Gastrocnemius medialis (tissue), 4 donors: ENCODE measurements around the gene SUMF1. TPM values are rescaled to one million over a fixed set of nuclear protein-coding genes. Genes with fewer than 3 reads are reported as not detected.
"Not testable (repeated sequence)": the region's sequence is repeated elsewhere in the genome, so short reads cannot be mapped to it uniquely, and the experiment has no call there.

Experiments used
- ATAC-seq, 2 donors: fragments of 150-250 bp; one replicate each; pipeline ENCODE4 v1.9.1; 2016
- DNase-seq, 2 donors: peaks; one replicate each; pipeline ENCODE4 v3.0.0-alpha.2; 2019
- H3K27ac ChIP-seq, 4 donors: fragments of 200-600 bp; sonication (generic); 1 replicate in 1 of 4; 2 replicates in 3 of 4; pipeline ENCODE4 v1.5.1; 2016 to 2018; ENCODE audit warnings: mild to moderate bottlenecking in 2 of 4, moderate library complexity in 1 of 4
- H3K27me3 ChIP-seq, 3 donors: fragments of 200-600 bp; sonication (generic) in 2 of 3; 1 replicate in 1 of 3; 2 replicates in 2 of 3; pipeline versions ENCODE4 v1.5.1 to v1.6.0; 2016 to 2019; ENCODE audit warnings: mild to moderate bottlenecking in 1 of 3, moderate library complexity in 1 of 3
- H3K36me3 ChIP-seq, 2 donors: fragments of 200-600 bp; sonication (generic) in 1 of 2; one replicate each; pipeline ENCODE4 v1.5.1; 2017 to 2018
- H3K4me1 ChIP-seq, 2 donors: fragments of 200-600 bp; sonication (generic) in 1 of 2; one replicate each; pipeline ENCODE4 v1.5.1; 2016 to 2017; ENCODE audit warnings: mild to moderate bottlenecking in 2 of 2
- H3K4me3 ChIP-seq, 4 donors: fragments of 200-600 bp; sonication (generic) in 3 of 4; 1 replicate in 1 of 4; 2 replicates in 3 of 4; pipeline ENCODE4 v1.5.1; 2016 to 2019; ENCODE audit warnings: mild to moderate bottlenecking in 2 of 4
- H3K9me3 ChIP-seq, 3 donors: fragments of 200-600 bp; sonication (generic) in 2 of 3; 1 replicate in 1 of 3; 2 replicates in 2 of 3; pipeline ENCODE4 v1.5.1; 2016 to 2019
- POLR2A ChIP-seq, 2 donors: fragments of 450-650 bp; IDR thresholded peaks; one replicate each; pipeline ENCODE4 v1.6.1; 2017; ENCODE audit warnings: antibody characterized with exemption in 2 of 2, mild to moderate bottlenecking in 2 of 2, moderate library complexity in 2 of 2
- in situ Hi-C, 4 donors: fragments of 200-750 bp; cut with MboI; loops; one replicate each; pipeline versions ENCODE4 v1.15.0 to v1.8.0; 2017; ENCODE audit warnings: low sequenced_read_pairs in 4 of 4
- intact Hi-C: fragments of 100-400 bp; cut with DNase I; formaldehyde crosslinking; loops from one replicate; pipeline ENCODE4 v1.15.1; 2023; ENCODE audit warnings: low total_unique reads
- total RNA-seq, 4 donors: library from RNA; depleted of rRNA; stranded (reverse); fragments of >200 nt; gene quantifications; one replicate each; pipeline versions ENCODE4 v1.1.0 to v1.2.3, GENCODE V29; 2016
- TF ChIP-seq, protein P1 (sequence below), 5 experiments: fragments of 450-650 bp in 3 of 5; fragments of 200-600 bp in 2 of 5; sonication (generic) in 2 of 5; IDR thresholded peaks in 4 of 5; conservative IDR thresholded peaks in 1 of 5; 1 replicate in 4 of 5; 2 replicates in 1 of 5; pipeline ENCODE4 v1.5.1; 2016 to 2019; ENCODE audit warnings: antibody characterized with exemption in 5 of 5, mild to moderate bottlenecking in 3 of 5, moderate library complexity in 3 of 5

The SUMF1 gene
- total RNA-seq, 4 donors from 2014 or later = 4.4 to 9.4 (median 7.6) TPM

DNA sequence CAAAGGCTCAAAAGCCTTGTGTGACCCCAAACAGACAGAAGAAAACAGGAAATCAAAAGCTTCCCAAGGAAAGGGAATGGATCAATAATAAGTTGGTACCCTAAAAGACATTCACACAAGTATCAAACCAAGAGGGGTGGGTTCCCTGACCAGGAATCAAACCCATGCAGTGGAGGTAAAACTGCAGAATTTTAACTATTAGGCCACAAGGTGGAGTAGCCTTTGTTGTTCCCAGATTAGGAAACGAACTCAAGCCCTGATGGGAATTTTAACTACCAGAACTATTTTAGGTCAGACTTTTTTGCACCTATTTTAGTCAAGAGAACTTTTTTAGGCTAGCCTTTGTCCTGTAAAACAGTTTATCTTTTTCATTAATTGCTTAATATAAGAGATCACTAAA, 132.5 kb downstream of the SUMF1 start:
- H3K27ac ChIP-seq = no peak overlapping the region
- H3K36me3 ChIP-seq = no peaks in the 10 kb centered on the region
- DNase-seq = no peak
- no peaks in the 10 kb centered on the region for H3K4me1 ChIP-seq
- in situ Hi-C loops = no loop called here
- no peak overlapping the region for H3K4me3 ChIP-seq
- intact Hi-C loops = no loop called here
- no peaks in the 10 kb centered on the region for H3K9me3 ChIP-seq
- no peak for ATAC-seq
- TF ChIP-seq POLR2A (IDR thresholded peaks at IDR 0.05) = no peak
- TF ChIP-seq, protein P1, sequence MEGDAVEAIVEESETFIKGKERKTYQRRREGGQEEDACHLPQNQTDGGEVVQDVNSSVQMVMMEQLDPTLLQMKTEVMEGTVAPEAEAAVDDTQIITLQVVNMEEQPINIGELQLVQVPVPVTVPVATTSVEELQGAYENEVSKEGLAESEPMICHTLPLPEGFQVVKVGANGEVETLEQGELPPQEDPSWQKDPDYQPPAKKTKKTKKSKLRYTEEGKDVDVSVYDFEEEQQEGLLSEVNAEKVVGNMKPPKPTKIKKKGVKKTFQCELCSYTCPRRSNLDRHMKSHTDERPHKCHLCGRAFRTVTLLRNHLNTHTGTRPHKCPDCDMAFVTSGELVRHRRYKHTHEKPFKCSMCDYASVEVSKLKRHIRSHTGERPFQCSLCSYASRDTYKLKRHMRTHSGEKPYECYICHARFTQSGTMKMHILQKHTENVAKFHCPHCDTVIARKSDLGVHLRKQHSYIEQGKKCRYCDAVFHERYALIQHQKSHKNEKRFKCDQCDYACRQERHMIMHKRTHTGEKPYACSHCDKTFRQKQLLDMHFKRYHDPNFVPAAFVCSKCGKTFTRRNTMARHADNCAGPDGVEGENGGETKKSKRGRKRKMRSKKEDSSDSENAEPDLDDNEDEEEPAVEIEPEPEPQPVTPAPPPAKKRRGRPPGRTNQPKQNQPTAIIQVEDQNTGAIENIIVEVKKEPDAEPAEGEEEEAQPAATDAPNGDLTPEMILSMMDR (IDR thresholded peaks at IDR 0.05 in 4 of 5, conservative IDR thresholded peaks at IDR 0.05 in 1 of 5) = no peak
- no peaks in the 10 kb centered on the region for H3K27me3 ChIP-seq

DNA sequence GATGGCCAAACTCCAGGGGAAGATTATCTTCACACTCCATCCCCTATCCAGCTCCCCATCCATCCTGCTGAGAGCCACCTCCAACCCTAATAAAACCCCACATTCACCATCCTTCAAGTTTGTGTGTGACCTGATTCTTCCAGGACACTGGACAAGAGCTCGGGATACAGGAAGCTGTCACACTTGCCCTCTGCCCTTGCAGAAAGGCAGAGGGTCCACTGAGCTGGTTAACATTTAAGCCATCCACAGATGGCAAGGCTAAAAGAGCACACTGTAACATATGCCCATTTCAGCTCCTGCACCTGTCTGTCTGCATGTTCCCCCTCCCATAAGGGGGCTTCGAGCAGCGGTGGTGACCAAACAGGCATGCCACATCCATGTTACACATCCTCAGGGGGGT, 134.1 kb downstream of the SUMF1 start:
- no peak for ATAC-seq
- H3K4me1 ChIP-seq = no peaks in the 10 kb centered on the region
- no peak overlapping the region for H3K4me3 ChIP-seq
- no peak for DNase-seq
- no peak overlapping the region for H3K27ac ChIP-seq
- in situ Hi-C loops = no loop called here
- H3K9me3 ChIP-seq = no peaks in the 10 kb centered on the region
- no peaks in the 10 kb centered on the region for H3K36me3 ChIP-seq
- no peak for TF ChIP-seq POLR2A (IDR thresholded peaks at IDR 0.05)
- TF ChIP-seq, protein P1 (IDR thresholded peaks at IDR 0.05 in 4 of 5, conservative IDR thresholded peaks at IDR 0.05 in 1 of 5) = no peak
- intact Hi-C loops = no loop called here
- H3K27me3 ChIP-seq = no peaks in the 10 kb centered on the region

DNA sequence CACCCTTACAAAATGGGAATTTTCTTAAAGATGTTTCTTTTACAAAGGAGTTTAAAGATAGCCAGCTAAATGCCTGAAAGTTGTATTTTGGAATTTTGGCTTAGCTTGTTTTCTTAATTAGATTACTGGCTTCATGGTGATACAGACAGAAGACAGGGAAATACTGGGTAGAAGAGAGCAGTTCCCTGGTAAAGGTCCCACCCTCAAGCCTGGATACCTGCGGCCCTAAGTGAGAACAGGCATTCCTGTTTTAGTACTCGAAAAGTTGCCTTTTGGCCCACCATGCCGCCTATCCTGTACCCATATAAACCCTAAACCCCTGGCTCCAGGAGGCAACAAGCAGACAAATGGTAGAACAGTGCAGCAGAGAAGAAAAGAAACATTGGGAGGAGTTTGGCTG, 134.5 kb downstream of the SUMF1 start:
- intact Hi-C loops (no loop called here), in situ Hi-C loops (no loop called here)
- no peak overlapping the region for H3K4me3 ChIP-seq
- no peaks in the 10 kb centered on the region for H3K9me3 ChIP-seq
- no peak for DNase-seq
- no peaks in the 10 kb centered on the region for H3K27me3 ChIP-seq
- no peaks in the 10 kb centered on the region for H3K4me1 ChIP-seq
- no peaks in the 10 kb centered on the region for H3K36me3 ChIP-seq
- no peak for ATAC-seq
- TF ChIP-seq, protein P1 (IDR thresholded peaks at IDR 0.05 in 4 of 5, conservative IDR thresholded peaks at IDR 0.05 in 1 of 5) = no peak
- H3K27ac ChIP-seq = no peak overlapping the region

DNA sequence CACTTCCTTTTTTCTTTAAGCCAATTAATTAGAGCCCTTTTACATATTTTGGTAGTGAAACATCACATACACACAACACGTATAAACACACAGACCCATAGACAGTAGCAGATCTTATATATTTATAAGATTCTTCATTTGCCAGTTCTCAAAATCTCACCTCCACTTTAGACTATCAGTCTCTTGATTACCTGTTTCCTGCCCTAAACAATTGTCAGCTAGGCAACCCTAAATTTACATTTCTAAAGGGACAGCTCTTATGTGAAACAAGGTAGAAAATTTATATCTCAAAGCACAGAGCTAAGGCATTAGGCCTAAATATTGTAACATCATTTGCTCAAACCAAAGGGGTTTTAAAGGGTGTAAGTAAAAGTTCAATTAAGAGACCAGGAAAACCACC, 135.0 kb downstream of the SUMF1 start:
- intact Hi-C loops = no loop called here
- Histone ChIP-seq H3K36me3 (no peaks in the 10 kb centered on the region), H3K4me1 (no peaks in the 10 kb centered on the region), H3K27me3 (no peaks in the 10 kb centered on the region), H3K4me3 (no peak overlapping the region), H3K27ac (no peak overlapping the region), H3K9me3 (no peaks in the 10 kb centered on the region)
- DNase-seq (no peak), ATAC-seq (no peak)
- in situ Hi-C loops = no loop called here
- TF ChIP-seq, protein P1 (IDR thresholded peaks at IDR 0.05 in 4 of 5, conservative IDR thresholded peaks at IDR 0.05 in 1 of 5) = no peak
- no peak for TF ChIP-seq POLR2A (IDR thresholded peaks at IDR 0.05)

DNA sequence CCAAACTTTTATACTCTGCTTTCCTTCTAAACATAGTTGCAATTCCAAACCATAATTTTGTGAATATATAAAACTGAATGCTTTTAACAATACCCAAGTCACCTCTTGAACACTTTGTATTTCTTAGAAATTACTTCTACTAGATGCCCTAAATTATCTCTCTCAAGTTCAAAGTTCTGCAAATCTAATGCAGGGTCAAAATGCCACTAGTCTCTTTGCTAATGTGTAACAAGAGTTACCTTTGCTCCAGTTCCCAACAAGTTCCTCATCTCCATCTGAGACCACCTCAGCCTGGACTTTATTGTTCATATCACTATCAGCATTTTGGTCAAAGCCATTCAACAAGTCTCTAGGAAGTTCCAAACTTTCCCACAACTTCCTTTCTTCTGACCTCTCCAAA, 137.3 kb downstream of the SUMF1 start:
- H3K27me3 ChIP-seq, H3K4me1 ChIP-seq, intact Hi-C loops, DNase-seq, in situ Hi-C loops, H3K9me3 ChIP-seq, H3K27ac ChIP-seq, H3K36me3 ChIP-seq, ATAC-seq, H3K4me3 ChIP-seq: not testable (repeated sequence)
